GM12892 (cell line): ENCODE results near the gene COL23A1.

ENCODE experiments used
- POLR2A ChIP-seq: IDR thresholded peaks from 2 replicates; pipeline ENCODE4 v1.6.1; 2011; ENCODE audit warnings: low read depth, low read length, control low read depth
- POLR2AphosphoS5 ChIP-seq: IDR thresholded peaks from 2 replicates; pipeline ENCODE4 v1.6.1; 2011; ENCODE audit warnings: low read depth, low read length, control low read depth
- TAF1 ChIP-seq: IDR thresholded peaks from 2 replicates; pipeline ENCODE4 v1.6.1; 2011; ENCODE audit warnings: low read depth, mild to moderate bottlenecking, control low read depth, low read length, borderline replicate concordance

- no peak for TF ChIP-seq POLR2A
- no peak for TF ChIP-seq POLR2AphosphoS5
- no peak for TF ChIP-seq TAF1
These were observed 361.6 kb downstream of the COL23A1 start for GRCh38 chr5:178228609-178229008.
